Measurements from ENCODE around the gene CDH10.

Gene CDH10

DNA sequence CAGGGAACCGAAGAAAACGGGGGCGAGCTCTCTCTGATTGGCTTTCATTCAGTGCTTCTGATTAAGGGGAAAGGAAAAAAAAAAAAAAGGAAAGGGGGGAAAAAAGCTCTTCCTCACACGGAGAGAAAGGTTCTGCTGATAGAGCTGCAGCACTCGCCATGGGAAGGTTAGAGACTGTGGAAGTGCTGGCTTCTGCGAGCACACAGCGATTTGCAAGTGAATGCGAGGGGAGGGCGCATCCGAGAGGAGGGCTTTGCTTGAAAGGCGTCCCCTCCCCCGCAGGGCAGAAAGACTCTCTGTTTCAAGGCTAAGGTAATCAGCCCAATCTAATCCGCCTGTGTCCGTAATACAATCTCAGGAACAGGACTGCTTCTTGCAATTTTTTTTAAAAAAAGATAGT is at the start of gene CDH10:
Gene CDH10, minus strand, starts transcription at position 218 of the 400 bp plus-strand sequence. CDS start 51,488 bp downstream, outside the sequence.
- DNase-seq = no peak

DNA sequence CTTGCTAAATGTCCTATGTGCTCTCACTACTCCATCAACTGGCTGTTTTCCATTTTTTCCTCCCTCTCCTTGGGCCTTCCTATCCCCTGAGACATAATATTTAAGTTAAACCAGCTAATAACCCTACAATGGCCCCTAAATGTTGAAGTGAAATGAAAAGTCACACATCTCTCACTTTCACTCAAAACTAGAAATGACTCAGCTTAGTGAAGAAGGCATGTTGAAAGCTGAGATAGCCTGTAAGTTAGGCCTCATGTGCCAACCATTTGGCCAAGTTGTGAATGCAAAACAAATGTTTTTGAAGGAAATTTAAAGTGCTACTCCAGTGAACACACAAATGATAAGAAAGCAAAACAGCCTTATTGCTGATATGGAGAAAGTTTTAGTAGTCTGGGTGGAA is 48.8 kb upstream of the CDH10 start:
- no peak for DNase-seq

DNA sequence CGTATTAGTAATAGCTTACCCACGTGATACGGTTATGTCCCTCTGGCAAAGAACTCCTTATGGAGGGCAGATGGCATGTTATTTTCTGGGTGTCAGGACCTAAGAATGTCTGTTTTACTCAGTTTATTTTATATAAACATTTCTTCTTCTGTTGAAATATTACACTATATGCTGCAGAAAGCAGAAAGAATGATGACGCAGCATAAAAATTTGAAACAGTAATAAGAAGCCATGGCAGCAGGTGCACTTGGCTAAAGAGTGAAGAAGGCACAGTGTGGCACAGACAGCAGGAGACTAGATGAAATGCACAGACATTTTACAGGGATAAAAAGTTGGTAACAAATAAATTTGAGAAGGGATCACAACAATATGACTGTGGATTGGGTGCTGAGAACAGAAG is 46.3 kb upstream of the CDH10 start:
- DNase-seq = no peak

DNA sequence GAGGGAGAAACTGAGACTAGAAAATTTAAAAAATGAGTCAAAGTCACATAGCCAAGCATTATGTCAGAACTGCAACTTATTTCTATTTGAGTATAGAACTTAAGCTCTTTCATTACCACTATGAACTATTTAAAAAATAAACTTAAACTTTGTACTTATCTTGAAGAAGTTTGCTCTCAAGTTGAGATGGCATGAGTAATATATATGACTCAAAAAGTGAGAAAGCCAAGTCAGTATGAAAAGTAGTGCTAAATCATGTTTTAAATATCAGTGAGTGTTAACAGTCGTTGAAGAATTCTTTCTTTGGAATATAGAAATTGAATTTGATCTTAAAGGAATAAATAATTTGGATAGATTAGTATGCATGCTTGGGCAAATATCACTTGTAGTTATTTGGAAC is 36.3 kb upstream of the CDH10 start:
- DNase-seq = no peak

DNA sequence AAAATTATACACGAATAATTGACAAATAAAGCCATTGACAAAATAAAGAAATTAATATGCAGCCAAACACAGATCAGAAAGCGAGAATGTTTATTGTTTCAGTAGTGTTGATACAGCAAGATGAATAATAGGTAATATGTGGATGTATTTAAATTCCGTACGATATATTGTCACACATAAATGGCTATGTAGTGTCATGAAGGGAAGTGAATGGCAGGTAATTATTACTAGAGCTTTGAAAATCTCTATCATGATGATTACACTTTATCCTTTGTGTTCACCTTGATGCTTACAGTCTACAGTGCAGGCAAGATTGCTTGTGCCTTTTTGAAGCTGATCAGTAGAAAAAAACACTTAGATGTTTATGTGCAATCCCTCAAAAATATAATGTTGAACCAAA is 23.3 kb upstream of the CDH10 start:
- DNase-seq = no peak

DNA sequence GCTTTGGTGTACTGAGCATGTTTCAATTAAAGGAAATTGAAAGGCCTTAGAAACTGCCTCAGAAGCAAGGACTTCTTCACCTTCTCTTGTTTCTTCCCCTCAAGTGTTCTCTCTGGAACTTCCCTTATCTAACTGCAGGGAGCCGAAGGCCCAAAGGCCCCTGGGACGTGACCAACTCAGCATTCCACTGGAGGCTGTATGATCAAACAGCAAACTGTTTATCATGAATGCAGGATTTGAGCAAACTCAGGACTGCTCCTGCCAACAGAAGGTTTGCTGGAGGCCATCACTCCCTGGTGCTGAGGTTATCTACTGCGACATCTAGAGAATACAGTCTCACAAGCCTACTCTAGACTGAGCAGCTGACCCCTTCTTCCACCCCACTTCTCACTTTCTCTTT is 4.8 kb upstream of the CDH10 start:
- DNase-seq = no peak

DNA sequence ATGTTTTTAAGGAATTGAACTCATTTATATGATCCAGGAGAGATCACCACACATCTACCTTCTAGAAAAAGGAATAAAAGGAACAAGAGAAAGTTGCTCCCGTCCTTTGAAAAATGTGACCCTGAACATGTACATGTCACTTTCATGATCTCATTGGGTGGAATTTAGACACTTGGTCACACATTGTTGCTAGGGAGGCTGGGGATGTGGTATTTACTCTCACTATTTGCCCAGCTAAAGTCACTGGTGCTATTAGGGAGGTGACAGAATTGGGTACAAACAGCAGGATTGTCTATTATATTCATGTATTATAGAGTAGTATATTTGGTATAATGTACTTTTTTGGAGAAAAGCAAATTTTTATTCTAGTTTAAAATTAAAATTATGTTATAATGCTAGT is 2.1 kb upstream of the CDH10 start:
- DNase-seq = no peak

DNA sequence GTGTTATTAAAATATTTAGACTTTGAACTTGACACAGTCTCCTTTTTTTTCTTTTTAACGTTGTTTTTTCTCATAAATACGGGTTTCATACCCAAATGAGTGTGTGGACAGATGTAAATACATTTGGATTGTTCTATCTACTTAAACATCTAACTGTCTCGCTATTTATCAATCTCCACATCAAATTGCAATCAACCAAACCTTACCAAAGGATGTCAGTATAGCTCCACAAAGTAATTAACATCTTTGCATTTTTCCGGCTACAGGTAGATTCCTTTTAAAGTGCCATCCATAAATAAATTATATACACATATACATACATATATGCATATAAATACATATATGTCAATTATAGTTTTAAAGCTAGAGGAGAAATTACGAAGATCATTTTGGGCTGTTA is 705 bp upstream of the CDH10 start:
- DNase-seq = no peak

DNA sequence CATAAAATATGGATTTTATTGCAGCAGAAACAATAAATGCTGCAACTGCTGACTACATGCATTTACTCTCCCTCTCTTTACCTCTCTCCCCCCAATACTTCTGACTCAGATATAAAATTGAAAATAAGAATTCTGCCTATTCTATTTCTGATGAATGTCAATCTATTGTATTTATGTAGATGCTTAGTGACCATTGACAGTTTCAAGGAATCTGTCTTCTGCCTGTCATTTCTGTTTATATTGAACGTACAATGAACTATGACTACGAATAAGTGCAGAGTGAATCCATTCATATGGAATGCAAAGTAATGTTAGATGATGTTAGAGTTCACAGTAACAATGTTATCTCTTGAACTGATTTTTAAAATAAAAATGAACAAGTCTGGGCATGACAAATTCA is 898 bp downstream of the CDH10 start:
- no peak for DNase-seq

DNA sequence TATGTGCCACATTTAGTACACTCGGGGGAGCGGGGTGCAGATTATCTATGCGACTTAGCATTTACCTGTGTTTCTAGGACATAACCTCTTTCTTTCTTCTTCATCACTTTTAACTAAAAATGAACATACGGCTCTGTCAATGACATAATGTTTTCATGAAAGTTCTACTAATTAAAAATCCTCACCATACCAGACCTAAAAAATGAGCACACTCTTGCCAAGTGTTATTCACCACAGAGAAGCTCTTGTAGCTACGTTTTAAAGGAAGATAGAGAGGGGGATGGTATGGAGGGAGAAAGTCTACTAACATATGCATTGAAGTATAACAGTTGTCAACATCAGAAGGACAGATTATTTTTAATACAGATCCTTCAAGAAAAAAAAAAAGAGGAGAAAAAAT is 1.6 kb downstream of the CDH10 start:
- no peak for DNase-seq

DNA sequence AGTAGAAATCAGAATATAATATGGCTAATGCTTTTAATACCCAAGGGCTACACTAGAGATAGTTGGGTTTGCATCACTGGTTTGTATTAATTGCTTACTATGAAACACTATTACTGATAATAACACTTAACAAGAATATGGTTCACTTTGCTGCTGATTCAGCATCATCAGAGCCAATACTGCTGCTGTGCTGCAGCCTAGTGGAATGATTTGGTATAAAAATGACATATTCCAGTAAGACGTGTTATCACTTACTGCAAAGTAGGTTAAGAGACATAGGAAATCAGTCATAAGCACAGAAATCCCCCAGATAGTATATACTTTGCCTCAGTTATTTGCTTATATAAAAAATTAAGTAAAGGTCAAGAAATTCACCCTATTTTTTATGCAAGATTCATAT is 2.8 kb downstream of the CDH10 start:
- DNase-seq = no peak

DNA sequence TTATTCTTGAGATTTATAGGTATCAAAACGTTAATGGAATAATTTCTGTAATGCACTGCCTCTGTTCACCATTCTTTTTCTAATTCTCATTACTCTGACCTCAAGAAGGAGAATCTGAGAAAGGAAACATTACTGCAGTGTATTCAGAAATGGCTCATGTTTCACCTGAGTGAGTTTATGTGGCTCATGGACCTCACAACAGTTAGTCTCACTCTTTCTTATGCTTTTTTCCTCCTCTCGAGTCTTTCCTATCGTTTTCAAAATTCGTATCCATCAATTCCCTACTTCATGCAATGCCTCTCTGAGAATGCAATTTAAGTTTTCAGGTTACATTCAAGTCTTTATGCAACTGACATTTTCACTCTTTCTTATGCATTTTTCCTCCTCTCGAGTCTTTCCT is 9.6 kb downstream of the CDH10 start:
- DNase-seq = no peak

DNA sequence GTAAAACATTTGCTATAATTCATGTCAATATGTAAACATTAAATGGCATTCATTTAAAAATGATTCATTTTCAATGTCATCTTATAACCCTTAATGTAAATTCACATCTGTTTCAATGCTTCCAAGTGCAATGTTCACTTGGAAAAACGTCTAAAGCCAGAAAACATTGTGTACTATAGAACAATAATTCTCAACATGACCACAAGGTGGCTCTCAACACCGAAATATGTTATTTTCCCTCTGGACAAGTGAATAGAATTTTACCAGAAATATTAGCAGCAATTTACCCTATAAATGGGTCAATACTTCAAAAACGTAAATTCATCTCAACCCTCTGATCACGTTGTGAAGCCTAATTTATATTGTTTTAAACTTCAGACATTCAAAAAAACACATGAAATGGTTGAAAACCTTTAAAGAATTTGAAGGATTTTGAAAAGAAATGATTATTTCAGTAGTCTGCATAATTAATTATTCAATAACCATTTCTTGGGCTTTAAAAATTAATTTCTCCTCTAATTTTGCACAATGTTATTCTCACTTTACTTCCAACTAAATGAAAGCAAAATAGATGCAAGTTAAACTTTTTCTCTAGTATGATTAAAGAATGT is 11.0 kb downstream of the CDH10 start:
- DNase-seq = peak in 1 of 2 donors; percentile 7

DNA sequence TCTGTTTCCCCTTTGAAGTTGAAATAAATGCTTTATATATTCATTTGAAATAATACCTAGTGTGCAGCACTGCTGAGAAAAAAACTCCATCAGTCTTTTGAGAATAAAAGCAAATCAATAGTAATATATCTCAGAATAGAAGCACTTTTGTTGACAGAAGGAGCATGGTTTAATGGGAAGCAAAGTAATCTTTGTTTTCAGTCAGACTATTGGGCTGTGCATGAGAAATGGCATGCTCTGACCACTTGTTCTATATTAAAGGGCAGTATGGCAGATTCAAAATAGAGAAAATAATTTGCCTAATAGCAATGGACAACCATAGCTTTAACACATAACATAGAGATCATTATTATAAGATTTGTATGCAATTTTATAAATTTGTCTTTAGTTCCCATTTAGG is 12.4 kb downstream of the CDH10 start:
- no peak for DNase-seq

DNA sequence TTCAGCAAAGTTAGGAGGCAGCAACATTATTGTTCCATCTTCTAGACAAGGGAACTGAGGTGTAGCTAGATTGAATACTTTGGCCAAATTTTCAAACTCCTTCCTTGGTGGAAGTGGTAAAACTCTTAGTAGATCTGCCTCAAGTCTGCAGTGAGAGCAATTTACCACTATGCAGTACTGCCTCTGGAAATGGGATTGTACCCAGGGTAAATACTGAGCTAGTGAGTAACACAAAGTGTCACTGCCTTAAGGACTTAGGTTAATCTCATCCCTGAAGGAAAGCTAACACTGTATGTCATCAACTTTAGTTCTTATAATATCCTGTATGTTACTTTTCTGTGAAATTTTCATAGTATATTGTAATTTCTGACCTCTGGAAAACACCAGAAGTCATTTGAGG is 13.9 kb downstream of the CDH10 start:
- no peak for DNase-seq

DNA sequence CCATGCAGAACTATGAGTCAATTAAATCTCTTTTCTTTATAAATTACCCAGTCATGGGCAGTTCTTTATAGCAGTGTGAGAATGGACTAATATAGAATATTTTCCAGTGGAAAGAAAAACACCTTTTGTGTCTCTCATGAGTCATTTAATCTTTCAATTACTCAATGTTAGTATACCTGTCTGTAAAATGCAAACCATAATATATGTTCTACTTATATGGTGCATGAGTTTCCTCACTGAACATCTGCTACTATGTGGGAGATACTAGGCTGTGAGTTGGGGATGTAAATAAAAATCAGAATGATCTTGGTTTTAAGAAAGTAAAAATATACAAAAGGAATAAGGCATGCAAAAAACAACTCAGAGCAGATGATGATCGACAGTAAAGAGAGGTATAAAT is 15.0 kb downstream of the CDH10 start:
- no peak for DNase-seq

DNA sequence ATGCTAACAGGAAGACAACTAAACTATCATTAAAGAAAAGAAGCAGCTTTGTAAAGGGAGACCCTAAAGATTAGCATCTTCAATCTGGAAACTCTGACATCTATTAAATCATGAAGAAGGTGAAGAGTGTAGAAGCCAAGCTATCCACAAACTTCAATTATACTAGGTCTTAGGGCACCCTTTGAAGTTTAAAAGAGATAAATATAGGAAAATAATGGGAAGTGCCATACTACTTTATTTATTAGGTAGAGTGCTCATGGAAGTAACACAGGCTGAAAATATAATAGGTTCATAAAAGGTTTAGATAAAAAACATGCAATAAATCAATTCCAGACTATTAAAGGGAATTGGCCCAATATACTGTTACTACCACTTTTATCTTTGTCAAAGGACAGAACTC is 19.9 kb downstream of the CDH10 start:
- DNase-seq = no peak

DNA sequence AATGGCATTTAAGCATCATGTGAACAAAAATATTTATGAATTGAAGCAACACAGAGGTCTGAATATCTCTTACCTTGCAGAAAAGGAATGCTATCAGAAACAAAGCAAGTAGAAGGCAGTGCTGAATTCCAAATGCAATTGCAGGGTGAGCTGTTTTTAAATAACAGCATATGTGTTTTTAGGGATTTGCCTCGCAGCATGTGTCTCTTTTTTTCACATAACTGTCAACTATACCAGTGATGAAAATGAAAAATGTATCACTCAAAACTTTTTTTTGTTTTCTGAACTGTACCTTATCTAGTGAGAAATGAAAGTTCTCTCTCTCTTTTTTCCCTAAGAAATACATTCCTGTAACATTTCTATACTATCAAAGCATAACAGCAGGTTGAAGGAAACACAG is 21.2 kb downstream of the CDH10 start:
- no peak for DNase-seq

DNA sequence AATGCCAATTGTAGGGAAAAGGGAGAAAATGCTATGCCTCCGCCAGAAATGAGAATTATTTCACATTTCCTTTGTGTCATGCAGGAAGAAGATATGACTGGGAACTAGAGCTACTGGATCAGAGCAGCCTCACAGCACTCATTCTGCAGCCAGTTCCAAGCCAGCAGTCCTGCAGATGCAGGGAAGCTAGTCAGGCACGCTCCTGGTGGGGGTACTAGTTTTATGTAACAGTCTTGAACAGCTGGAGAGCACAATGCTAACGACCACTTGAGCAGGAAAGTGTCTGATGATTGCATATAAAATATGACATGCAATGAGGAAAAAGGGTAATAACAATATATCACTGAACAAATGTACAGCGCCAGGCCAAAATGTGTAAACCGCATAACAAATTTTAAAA is 21.7 kb downstream of the CDH10 start:
- no peak for DNase-seq

DNA sequence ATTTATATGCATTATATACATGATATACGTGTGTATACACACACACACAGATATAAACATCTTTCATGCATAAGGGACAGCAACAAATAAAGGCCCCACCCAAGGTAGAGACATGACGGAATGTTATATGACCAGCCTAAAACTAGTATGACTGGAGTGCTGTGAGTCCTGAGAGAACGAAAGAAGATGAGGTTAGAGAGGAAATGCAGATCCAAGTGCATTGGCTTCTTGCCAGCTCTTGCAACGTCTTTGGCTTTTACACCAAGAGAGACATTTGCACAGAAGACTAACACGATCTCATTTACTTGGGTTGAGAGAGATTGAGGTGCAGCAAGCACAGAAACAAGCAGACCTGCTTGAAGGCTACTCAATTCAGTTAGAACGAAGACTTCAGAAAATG is 23.0 kb downstream of the CDH10 start:
- no peak for DNase-seq

DNA sequence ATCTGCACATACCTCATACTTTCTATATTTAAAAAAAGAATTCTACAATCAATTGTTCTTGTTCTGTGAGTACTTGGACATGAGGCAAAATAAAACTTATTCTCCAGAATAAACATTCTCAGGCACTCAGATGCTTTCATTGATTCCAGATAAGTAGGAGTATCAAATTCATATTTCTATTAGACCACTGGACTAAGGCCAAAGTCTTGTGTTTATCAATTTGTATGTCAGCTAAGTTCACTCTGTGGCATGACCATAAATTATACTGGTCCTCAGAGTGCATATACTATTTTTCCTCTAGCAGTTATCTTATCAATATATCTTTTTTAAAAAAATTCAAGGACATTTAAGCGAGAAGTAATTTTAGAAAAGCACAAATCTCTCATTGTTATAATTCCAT is 28.2 kb downstream of the CDH10 start:
- DNase-seq = no peak

DNA sequence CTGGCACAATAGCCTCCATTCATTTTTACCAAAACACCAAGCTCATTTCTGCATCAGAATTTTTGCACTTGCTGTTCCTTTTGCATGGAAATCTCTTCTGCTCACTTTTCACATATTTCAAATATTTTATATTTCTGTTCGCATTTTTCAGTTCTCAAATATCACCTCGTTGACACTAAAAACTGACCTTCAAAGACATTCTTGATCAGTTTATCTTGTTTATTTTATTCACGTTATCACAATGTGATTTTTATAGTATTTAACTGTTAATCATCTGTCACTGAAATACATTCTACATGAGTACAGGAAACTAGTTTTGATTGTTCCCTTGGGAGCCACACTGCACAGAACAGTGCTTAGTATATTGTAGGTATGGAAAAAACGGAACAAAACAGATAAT is 29.6 kb downstream of the CDH10 start:
- no peak for DNase-seq

DNA sequence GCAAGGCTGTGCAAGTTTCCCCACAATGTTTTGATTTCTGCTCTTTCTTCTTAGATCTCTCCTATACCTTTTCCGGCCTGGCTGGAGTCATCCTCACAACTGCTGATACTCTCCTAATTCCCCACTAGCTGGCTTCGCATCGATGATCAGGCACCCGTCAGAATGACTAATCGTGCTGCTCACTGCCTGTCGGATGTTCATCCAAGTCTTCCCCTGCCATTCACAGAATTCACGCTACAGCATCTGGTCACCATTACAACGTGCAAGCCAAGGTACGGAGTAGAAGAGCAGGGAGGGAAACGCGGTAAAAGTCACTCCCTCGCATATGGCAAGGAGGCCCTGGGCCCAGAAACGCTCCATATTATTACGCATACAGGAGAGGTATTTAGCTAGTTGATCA is 35.1 kb downstream of the CDH10 start:
- DNase-seq = no peak

DNA sequence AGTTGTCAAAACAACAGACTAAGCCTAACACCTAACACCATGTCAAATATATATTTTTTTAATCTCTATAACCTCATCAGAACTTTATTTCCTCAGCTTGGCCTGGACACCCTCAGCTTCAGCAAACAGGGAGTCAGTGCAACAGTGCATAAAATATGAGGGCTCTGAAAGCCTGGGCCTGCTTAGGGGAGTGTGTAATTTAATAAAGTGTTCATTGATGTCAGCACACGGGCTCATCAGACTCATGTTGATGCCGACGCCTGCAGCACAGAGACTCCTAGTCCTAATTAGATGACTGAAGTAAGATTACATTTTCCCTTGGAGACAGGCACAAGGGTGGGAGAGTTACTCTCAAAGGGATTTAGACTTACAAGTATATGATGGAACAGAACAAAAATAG is 37.8 kb downstream of the CDH10 start:
- DNase-seq = no peak

DNA sequence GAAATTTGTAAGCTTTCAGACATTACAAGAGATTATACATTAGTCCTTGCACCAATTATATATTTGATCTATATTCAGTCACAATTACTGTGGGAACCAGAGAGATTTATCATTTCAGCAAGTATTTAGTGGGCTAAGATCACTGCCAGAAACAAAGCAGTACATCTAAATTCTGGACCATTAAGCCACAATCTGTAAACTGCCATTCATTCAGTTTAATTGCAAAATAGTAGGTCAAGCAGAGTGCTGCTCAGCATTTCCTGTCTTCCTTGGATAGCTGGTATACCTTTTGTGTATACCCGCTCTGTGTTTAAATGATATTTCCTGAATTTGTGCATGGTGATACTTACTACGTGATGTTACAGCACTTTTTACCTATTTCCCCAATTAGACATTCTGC is 42.6 kb downstream of the CDH10 start:
- no peak for DNase-seq

DNA sequence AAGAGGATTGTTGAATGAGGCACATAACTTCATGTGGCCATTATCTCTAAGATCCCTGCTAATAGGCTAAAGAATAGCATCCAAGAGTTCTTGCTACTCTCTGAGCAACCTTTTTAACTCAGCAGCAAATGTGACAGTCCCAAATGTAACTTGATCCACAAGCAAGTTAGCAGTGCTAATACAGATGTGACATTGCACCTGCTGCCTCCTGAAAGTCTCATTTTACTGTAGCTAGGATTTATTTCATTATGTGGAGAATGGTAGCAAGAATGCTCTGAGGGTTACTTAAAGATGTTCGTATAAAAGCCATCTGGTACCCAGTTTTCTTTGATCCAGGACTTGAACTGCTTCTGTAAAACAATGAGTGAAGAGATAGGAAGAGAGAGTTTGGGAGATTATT is 45.8 kb downstream of the CDH10 start:
- no peak for DNase-seq

All from CD4-positive, alpha-beta T cell treated with Interferon alpha-2 for 1 hour (primary cell).